ENCODE data around the gene SOX6.

GRCh38 chr11:16059332-16059731 is 297.0 kb downstream of the SOX6 start:
- TF ChIP-seq CTCF (IDR thresholded peaks at IDR 0.05) (no peak), POLR2A (IDR thresholded peaks at IDR 0.05) (no peak)

Data from uterus (tissue), 2 donors.